GM06990 (cell line): ENCODE measurements around the gene CYFIP2.

Experiments
- DNase-seq: peaks from one replicate; pipeline ENCODE4 v3.0.0-alpha.2; 2011; ENCODE audit not compliant: insufficient read length; ENCODE audit errors: extremely low read depth
- H3K27me3 ChIP-seq: replicated peaks from 2 replicates; pipeline ENCODE4 v1.6.0; 2011; ENCODE audit warnings: low read length; ENCODE audit not compliant: control insufficient read depth, insufficient read depth
- H3K36me3 ChIP-seq: 2 replicates; pipeline ENCODE4 v1.5.1; 2011; ENCODE audit warnings: low read length; ENCODE audit not compliant: control insufficient read depth, insufficient read depth
- H3K4me3 ChIP-seq: replicated peaks from 2 replicates; pipeline ENCODE4 v1.5.1; 2011; ENCODE audit warnings: low read depth, mild to moderate bottlenecking, control low read depth, low read length
- TF ChIP-seq, protein P1 (sequence below): IDR thresholded peaks from 2 replicates; pipeline ENCODE4 v1.5.1; 2011; ENCODE audit warnings: low read length, control low read depth, mild to moderate bottlenecking, inconsistent platforms; ENCODE audit not compliant: insufficient read depth, poor library complexity, severe bottlenecking

CYFIP2 gene

DNA sequence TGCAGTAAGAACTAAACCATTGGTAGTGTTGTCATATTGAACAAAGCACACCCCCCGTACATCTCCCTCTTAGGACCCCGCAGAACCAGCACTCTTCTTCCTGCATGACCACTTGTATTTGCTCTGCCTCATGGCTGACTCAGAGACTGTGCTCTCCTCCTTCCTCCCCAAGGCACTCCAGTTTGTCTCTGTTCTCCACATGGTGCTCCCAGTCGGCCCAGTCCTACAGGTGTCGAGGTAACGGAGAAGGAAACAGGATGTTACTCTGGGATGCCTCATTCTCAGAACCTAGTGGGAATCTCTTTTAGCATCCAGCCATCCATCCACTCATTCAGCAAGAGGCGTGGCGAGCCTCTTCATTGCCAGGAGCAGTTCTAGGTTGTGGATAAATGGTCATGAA lies 97.1 kb downstream of the CYFIP2 start:
- H3K27me3 ChIP-seq, result no peaks in the 10 kb centered on the region
- DNase-seq, result no peak
- TF ChIP-seq, protein P1, sequence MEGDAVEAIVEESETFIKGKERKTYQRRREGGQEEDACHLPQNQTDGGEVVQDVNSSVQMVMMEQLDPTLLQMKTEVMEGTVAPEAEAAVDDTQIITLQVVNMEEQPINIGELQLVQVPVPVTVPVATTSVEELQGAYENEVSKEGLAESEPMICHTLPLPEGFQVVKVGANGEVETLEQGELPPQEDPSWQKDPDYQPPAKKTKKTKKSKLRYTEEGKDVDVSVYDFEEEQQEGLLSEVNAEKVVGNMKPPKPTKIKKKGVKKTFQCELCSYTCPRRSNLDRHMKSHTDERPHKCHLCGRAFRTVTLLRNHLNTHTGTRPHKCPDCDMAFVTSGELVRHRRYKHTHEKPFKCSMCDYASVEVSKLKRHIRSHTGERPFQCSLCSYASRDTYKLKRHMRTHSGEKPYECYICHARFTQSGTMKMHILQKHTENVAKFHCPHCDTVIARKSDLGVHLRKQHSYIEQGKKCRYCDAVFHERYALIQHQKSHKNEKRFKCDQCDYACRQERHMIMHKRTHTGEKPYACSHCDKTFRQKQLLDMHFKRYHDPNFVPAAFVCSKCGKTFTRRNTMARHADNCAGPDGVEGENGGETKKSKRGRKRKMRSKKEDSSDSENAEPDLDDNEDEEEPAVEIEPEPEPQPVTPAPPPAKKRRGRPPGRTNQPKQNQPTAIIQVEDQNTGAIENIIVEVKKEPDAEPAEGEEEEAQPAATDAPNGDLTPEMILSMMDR, result no peak
- H3K4me3 ChIP-seq, result no peak overlapping the region
- H3K36me3 ChIP-seq, result peaks cover 37% of the 10 kb centered on the region

GRCh38 chr5:157365732-157366131 lies 99.8 kb downstream of the CYFIP2 start:
- peaks cover 28% of the 10 kb centered on the region for H3K36me3 ChIP-seq
- no peaks in the 10 kb centered on the region for H3K27me3 ChIP-seq
- no peak for DNase-seq
- no peak overlapping the region for H3K4me3 ChIP-seq
- TF ChIP-seq, protein P1, result no peak

- Histone ChIP-seq H3K27me3 (no peaks in the 10 kb centered on the region), H3K36me3 (peaks cover 24% of the 10 kb centered on the region), H3K4me3 (no peak overlapping the region)
- TF ChIP-seq, protein P1, result no peak
- no peak for DNase-seq
These were observed 101.1 kb downstream of the CYFIP2 start for GRCh38 chr5:157366741-157367674.

DNA sequence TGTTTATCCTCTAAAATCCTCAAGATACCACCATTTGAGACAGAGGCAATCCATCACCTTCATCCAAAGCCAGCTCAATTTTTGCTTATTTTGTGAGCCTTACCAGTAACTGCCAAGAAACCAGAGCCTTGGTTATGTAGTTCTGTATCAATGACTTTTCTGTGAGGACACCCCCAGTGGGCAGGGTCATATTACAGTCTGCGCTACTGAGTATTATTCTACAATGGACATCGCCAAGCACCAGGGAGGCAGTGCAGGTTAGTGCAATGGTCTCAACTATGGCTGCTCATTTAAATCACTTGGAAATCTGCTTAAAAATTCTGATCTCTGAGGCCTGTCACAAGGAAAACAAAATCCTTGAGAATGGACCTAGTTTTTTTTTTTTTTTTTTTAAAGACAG lies 103.6 kb downstream of the CYFIP2 start:
- Histone ChIP-seq H3K4me3 (no peak overlapping the region), H3K27me3 (no peaks in the 10 kb centered on the region), H3K36me3 (peaks cover 17% of the 10 kb centered on the region)
- TF ChIP-seq, protein P1, result no peak
- no peak for DNase-seq

GRCh38 chr5:157370967-157371366 lies 105.0 kb downstream of the CYFIP2 start:
- Histone ChIP-seq H3K36me3 (peaks cover 20% of the 10 kb centered on the region), H3K27me3 (no peaks in the 10 kb centered on the region), H3K4me3 (no peak overlapping the region)
- TF ChIP-seq, protein P1, result no peak
- no peak for DNase-seq
